HCT116 (cell line): Measurements from ENCODE around the gene SEMA3C. TPM values are rescaled to one million over a fixed set of nuclear protein-coding genes. Genes with fewer than 3 reads are reported as not detected.

ENCODE experiments used
- ATAC-seq: fragments of 200-7000 bp; cut with Tn5 transposase; 2 replicates; pipeline ENCODE4 v1.9.1; 2020; ENCODE audit warnings: mild to moderate bottlenecking, moderate library complexity
- BruUV-seq: library from RNA; stranded (reverse); fragments of 400-500 nt; replicated peaks from 2 replicates; lab custom pipeline; 2021; lab: Mats Ljungman, UMichigan
- CTCF ChIA-PET: fragments of 300-600 bp; sonication (Branson Sonifier 250); formaldehyde crosslinking; loops from one replicate; lab custom pipeline; 2021; ENCODE audit warnings: antibody characterized with exemption; lab: Charles Lee
- POLR2A ChIA-PET: fragments of 300-600, 350-600 bp; sonication (Branson Sonifier 250); formaldehyde crosslinking; loops from one replicate; lab custom pipeline; 2021; ENCODE audit warnings: antibody characterized with exemption; lab: Charles Lee
- RAD21 ChIA-PET, 2 experiments: fragments of 300-600 bp; sonication (Branson Sonifier 250); formaldehyde crosslinking; loops; one replicate each; lab custom pipeline; 2023; ENCODE audit warnings: low total read pairs in 2 of 2; ENCODE audit not compliant: uncharacterized antibody in 2 of 2, unreplicated experiment in 2 of 2, low non-redundant PET in 1 of 2; lab: Charles Lee
- DNase-seq: peaks from one replicate; pipeline ENCODE4 v3.0.0-alpha.2; 2010; ENCODE audit warnings: low read depth, low spot score
- H2AFZ ChIP-seq: fragments of 200-600 bp; shearing (Covaris generic), sonication (generic); 2 replicates; pipeline ENCODE4 v1.6.1; 2017; ENCODE audit warnings: low read depth, mixed run types, mixed read lengths, antibody characterized with exemption, low read length; ENCODE audit not compliant: poor library complexity, severe bottlenecking
- H3K27ac ChIP-seq: 2 replicates; pipeline ENCODE4 v1.5.1; 2012; ENCODE audit warnings: low read depth, low read length
- H3K27me3 ChIP-seq: fragments of 200-600 bp; sonication (generic); 2 replicates; pipeline ENCODE4 v1.6.1; 2016; ENCODE audit warnings: mixed run types, low read length, mixed read lengths; ENCODE audit not compliant: insufficient read depth
- H3K36me3 ChIP-seq, 2 experiments: fragments of 200-500 bp in 1 of 2; fragments of 200-600 bp in 1 of 2; sonication (Bioruptor generic) in 1 of 2; sonication (generic) in 1 of 2; 2 replicates each; pipeline versions ENCODE4 v1.5.1 to v1.6.1; 2014 to 2016; ENCODE audit warnings: low read length in 2 of 2, inconsistent platforms in 1 of 2, mixed read lengths in 1 of 2, mixed run types in 1 of 2; ENCODE audit not compliant: insufficient read depth in 2 of 2, control insufficient read depth in 1 of 2
- H3K4me1 ChIP-seq, 2 experiments: fragments of 200-600 bp in 1 of 2; sonication (generic) in 1 of 2; 2 replicates each; pipeline versions ENCODE4 v1.5.1 to v1.6.1; 2012 to 2017; ENCODE audit warnings: low read length in 2 of 2, inconsistent platforms in 1 of 2, mild to moderate bottlenecking in 1 of 2, mixed read lengths in 1 of 2, mixed run types in 1 of 2, moderate library complexity in 1 of 2; ENCODE audit not compliant: insufficient read depth in 2 of 2, control insufficient read depth in 1 of 2
- H3K4me2 ChIP-seq: fragments of 200-600 bp; sonication (generic); 2 replicates; pipeline ENCODE4 v1.6.1; 2017; ENCODE audit warnings: mixed run types, low read length, mixed read lengths
- H3K4me3 ChIP-seq, 2 experiments: fragments of 200-600 bp in 1 of 2; sonication (generic) in 1 of 2; replicated peaks in 1 of 2; 2 replicates each; pipeline ENCODE4 v1.5.1; 2011 to 2016; ENCODE audit warnings: low read length in 2 of 2, control low read depth in 1 of 2, low read depth in 1 of 2, mild to moderate bottlenecking in 1 of 2, mixed read lengths in 1 of 2, mixed run types in 1 of 2
- H3K79me2 ChIP-seq: fragments of 200-600 bp; sonication (generic); 2 replicates; pipeline ENCODE4 v1.6.1; 2017; ENCODE audit warnings: mild to moderate bottlenecking, mixed run types, low read length, moderate library complexity, mixed read lengths; ENCODE audit not compliant: insufficient read depth
- H3K9ac ChIP-seq: fragments of 200-600 bp; sonication (generic); 2 replicates; pipeline ENCODE4 v1.6.1; 2016; ENCODE audit warnings: low read length, mixed read lengths
- H3K9me2 ChIP-seq: fragments of 200-600 bp; sonication (generic), shearing (Covaris generic); 2 replicates; pipeline ENCODE4 v1.6.1; 2017; ENCODE audit warnings: mixed run types, mild to moderate bottlenecking, moderate library complexity; ENCODE audit not compliant: insufficient read depth
- H3K9me3 ChIP-seq, 2 experiments: fragments of 200-500 bp in 1 of 2; fragments of 200-600 bp in 1 of 2; sonication (Bioruptor generic) in 1 of 2; sonication (generic) in 1 of 2; 2 replicates each; pipeline ENCODE4 v1.6.1; 2014 to 2017; ENCODE audit warnings: low read length in 2 of 2, mixed read lengths in 2 of 2, inconsistent platforms in 1 of 2, low read depth in 1 of 2, mild to moderate bottlenecking in 1 of 2, mixed run types in 1 of 2, moderate library complexity in 1 of 2; ENCODE audit not compliant: control insufficient read depth in 1 of 2, insufficient read depth in 1 of 2
- H4K20me1 ChIP-seq: fragments of 200-600 bp; sonication (generic), shearing (Covaris generic); 2 replicates; pipeline ENCODE4 v1.6.1; 2017; ENCODE audit warnings: mixed run types, mild to moderate bottlenecking, moderate library complexity; ENCODE audit not compliant: insufficient read depth
- CEBPB ChIP-seq: IDR thresholded peaks from 2 replicates; pipeline ENCODE4 v1.6.1; 2012; ENCODE audit warnings: low read depth
- EGR1 ChIP-seq: IDR thresholded peaks from 2 replicates; pipeline ENCODE4 v1.6.1; 2012; ENCODE audit warnings: low read depth
- EZH2phosphoT487 ChIP-seq: fragments of 200-600 bp; IDR thresholded peaks from 2 replicates; pipeline ENCODE4 v1.6.1; 2018; ENCODE audit warnings: antibody characterized with exemption, borderline replicate concordance
- FOSL1 ChIP-seq: IDR thresholded peaks from 2 replicates; pipeline ENCODE4 v1.6.1; 2012; ENCODE audit warnings: low read depth
- JUND ChIP-seq: IDR thresholded peaks from 2 replicates; pipeline ENCODE4 v1.6.1; 2012
- POLR2A ChIP-seq: IDR thresholded peaks from 2 replicates; pipeline ENCODE4 v1.7.0; 2011; ENCODE audit warnings: borderline replicate concordance; ENCODE audit not compliant: insufficient read depth, insufficient read length; ENCODE audit errors: extremely low read depth
- POLR2AphosphoS5 ChIP-seq: IDR thresholded peaks from 2 replicates; pipeline ENCODE4 v1.6.1; 2011; ENCODE audit warnings: mild to moderate bottlenecking, low read depth, low read length, moderate library complexity
- SP1 ChIP-seq: IDR thresholded peaks from 2 replicates; pipeline ENCODE4 v1.6.1; 2012; ENCODE audit warnings: low read depth
- SRF ChIP-seq: IDR thresholded peaks from 2 replicates; pipeline ENCODE4 v1.6.1; 2012; ENCODE audit warnings: low read depth
- ZNF274 ChIP-seq: fragments of 200-500 bp; sonication (Bioruptor generic); IDR thresholded peaks from 2 replicates; pipeline ENCODE4 v1.6.1; 2014; ENCODE audit warnings: mild to moderate bottlenecking, low read depth, low read length, inconsistent platforms
- intact Hi-C: fragments of 100-400 bp; cut with micrococcal nuclease; formaldehyde crosslinking; loops from 2 replicates; pipeline ENCODE4 v1.10.0; 2022
- total RNA-seq: library from RNA; stranded (reverse); gene quantifications from one replicate; pipeline ENCODE4 v1.2.1, GENCODE V29; 2021; ENCODE audit not compliant: unreplicated experiment
- TF ChIP-seq, protein P1 (sequence below): IDR thresholded peaks from 2 replicates; pipeline ENCODE4 v1.6.1; 2012; ENCODE audit warnings: low read depth
- TF ChIP-seq, protein P2 (sequence below), 3 experiments: fragments of 200-600 bp in 1 of 3; sonication (generic) in 1 of 3; IDR thresholded peaks in 2 of 3; conservative IDR thresholded peaks in 1 of 3; 2 replicates each; pipeline ENCODE4 v1.5.1; 2012 to 2017; ENCODE audit warnings: low read depth in 2 of 3, low read length in 2 of 3, antibody characterized with exemption in 1 of 3, borderline replicate concordance in 1 of 3, control low read depth in 1 of 3, mild to moderate bottlenecking in 1 of 3, mixed read lengths in 1 of 3, mixed run types in 1 of 3, moderate library complexity in 1 of 3; ENCODE audit not compliant: insufficient read depth in 1 of 3
- TF ChIP-seq, protein P3 (sequence below): IDR thresholded peaks from 2 replicates; pipeline ENCODE4 v1.6.1; 2011; ENCODE audit warnings: mild to moderate bottlenecking, low read length, moderate library complexity; ENCODE audit not compliant: insufficient replicate concordance; ENCODE audit errors: extremely low read depth

The SEMA3C gene
- total RNA-seq, 1 experiment from 2014 or later = 25.3 TPM

DNA sequence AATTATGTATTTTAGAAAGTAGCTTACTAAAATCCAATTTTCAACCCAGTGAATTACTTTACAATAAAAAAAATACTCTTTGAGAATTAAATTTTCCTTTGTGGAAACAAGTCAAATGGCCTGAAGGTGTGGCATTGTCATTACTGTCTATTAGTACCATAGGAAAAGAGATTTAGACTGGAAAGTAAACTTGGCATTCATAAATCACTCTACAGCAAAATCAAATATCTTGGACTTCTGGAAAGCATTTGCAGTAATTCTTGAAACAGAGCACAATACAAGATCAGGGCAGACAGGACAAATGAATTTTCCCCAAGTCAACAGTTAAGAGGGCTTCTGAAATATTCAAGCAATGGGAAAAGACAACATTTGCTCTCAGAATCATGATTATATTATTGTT, 28.0 kb upstream of the SEMA3C start:
- Histone ChIP-seq H3K9me3 (no peaks in the 10 kb centered on the region), H2AFZ (no peak overlapping the region), H3K36me3 (no peaks in the 10 kb centered on the region), H3K27ac (no peak overlapping the region), H4K20me1 (no peaks in the 10 kb centered on the region), H3K4me2 (no peak overlapping the region), H3K4me3 (no peak overlapping the region), H3K27me3 (no peaks in the 10 kb centered on the region), H3K9ac (no peak overlapping the region), H3K4me1 (peaks cover 8 to 15% of the 10 kb centered on the region in 2 experiments), H3K79me2 (no peaks in the 10 kb centered on the region), H3K9me2 (no peaks in the 10 kb centered on the region)
- ChIA-PET POLR2A (no interaction called here), CTCF (no interaction called here), RAD21 (no interaction called here)
- ATAC-seq (no peak), DNase-seq (no peak)
- TF ChIP-seq ZNF274 (no peak), JUND (no peak), SRF (no peak), CEBPB (no peak), EGR1 (no peak), POLR2AphosphoS5 (no peak), FOSL1 (no peak), POLR2A (no peak), SP1 (no peak), EZH2phosphoT487 (no peak)
- TF ChIP-seq, protein P1, sequence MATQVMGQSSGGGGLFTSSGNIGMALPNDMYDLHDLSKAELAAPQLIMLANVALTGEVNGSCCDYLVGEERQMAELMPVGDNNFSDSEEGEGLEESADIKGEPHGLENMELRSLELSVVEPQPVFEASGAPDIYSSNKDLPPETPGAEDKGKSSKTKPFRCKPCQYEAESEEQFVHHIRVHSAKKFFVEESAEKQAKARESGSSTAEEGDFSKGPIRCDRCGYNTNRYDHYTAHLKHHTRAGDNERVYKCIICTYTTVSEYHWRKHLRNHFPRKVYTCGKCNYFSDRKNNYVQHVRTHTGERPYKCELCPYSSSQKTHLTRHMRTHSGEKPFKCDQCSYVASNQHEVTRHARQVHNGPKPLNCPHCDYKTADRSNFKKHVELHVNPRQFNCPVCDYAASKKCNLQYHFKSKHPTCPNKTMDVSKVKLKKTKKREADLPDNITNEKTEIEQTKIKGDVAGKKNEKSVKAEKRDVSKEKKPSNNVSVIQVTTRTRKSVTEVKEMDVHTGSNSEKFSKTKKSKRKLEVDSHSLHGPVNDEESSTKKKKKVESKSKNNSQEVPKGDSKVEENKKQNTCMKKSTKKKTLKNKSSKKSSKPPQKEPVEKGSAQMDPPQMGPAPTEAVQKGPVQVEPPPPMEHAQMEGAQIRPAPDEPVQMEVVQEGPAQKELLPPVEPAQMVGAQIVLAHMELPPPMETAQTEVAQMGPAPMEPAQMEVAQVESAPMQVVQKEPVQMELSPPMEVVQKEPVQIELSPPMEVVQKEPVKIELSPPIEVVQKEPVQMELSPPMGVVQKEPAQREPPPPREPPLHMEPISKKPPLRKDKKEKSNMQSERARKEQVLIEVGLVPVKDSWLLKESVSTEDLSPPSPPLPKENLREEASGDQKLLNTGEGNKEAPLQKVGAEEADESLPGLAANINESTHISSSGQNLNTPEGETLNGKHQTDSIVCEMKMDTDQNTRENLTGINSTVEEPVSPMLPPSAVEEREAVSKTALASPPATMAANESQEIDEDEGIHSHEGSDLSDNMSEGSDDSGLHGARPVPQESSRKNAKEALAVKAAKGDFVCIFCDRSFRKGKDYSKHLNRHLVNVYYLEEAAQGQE = no peak
- TF ChIP-seq, protein P2, sequence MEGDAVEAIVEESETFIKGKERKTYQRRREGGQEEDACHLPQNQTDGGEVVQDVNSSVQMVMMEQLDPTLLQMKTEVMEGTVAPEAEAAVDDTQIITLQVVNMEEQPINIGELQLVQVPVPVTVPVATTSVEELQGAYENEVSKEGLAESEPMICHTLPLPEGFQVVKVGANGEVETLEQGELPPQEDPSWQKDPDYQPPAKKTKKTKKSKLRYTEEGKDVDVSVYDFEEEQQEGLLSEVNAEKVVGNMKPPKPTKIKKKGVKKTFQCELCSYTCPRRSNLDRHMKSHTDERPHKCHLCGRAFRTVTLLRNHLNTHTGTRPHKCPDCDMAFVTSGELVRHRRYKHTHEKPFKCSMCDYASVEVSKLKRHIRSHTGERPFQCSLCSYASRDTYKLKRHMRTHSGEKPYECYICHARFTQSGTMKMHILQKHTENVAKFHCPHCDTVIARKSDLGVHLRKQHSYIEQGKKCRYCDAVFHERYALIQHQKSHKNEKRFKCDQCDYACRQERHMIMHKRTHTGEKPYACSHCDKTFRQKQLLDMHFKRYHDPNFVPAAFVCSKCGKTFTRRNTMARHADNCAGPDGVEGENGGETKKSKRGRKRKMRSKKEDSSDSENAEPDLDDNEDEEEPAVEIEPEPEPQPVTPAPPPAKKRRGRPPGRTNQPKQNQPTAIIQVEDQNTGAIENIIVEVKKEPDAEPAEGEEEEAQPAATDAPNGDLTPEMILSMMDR (IDR thresholded peaks at IDR 0.05 in 2 of 3, conservative IDR thresholded peaks at IDR 0.05 in 1 of 3; ENCODE audit: borderline replicate concordance in 1 of 3, insufficient read depth in 1 of 3, low read depth in 2 of 3, low read length in 2 of 3) = no peak
- TF ChIP-seq, protein P3, sequence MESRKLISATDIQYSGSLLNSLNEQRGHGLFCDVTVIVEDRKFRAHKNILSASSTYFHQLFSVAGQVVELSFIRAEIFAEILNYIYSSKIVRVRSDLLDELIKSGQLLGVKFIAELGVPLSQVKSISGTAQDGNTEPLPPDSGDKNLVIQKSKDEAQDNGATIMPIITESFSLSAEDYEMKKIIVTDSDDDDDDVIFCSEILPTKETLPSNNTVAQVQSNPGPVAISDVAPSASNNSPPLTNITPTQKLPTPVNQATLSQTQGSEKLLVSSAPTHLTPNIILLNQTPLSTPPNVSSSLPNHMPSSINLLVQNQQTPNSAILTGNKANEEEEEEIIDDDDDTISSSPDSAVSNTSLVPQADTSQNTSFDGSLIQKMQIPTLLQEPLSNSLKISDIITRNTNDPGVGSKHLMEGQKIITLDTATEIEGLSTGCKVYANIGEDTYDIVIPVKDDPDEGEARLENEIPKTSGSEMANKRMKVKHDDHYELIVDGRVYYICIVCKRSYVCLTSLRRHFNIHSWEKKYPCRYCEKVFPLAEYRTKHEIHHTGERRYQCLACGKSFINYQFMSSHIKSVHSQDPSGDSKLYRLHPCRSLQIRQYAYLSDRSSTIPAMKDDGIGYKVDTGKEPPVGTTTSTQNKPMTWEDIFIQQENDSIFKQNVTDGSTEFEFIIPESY = no peak
- no TSS peak for BruUV-seq
- intact Hi-C loops = no loop called here
